ENCODE results near the gene VEPH1. TPM values are rescaled to one million over a fixed set of nuclear protein-coding genes. Genes with fewer than 3 reads are reported as not detected.

VEPH1 gene
- total RNA-seq, 1 donor from 2014 or later = 68.7 TPM

GRCh38 chr3:157393113-157393512 lies 110.1 kb downstream of the VEPH1 start:
- no peak for DNase-seq (ENCODE audit: extremely low read depth, low read depth, low spot score)

- no peak for DNase-seq (ENCODE audit: extremely low read depth, low read depth, low spot score)
Observed at GRCh38 chr3:157392104-157392503, 111.1 kb downstream of the VEPH1 start.

GRCh38 chr3:157390713-157391515 lies 112.3 kb downstream of the VEPH1 start:
- DNase-seq (ENCODE audit: extremely low read depth, low read depth, low spot score) = no peak

GRCh38 chr3:157388976-157389375 lies 114.2 kb downstream of the VEPH1 start:
- DNase-seq (ENCODE audit: extremely low read depth, low read depth, low spot score) = no peak

- no peak for DNase-seq (ENCODE audit: extremely low read depth, low read depth, low spot score)
Observed at GRCh38 chr3:157387708-157388435, 115.3 kb downstream of the VEPH1 start.

GRCh38 chr3:157384491-157384890 lies 118.7 kb downstream of the VEPH1 start:
- no peak for DNase-seq (ENCODE audit: extremely low read depth, low read depth, low spot score)

GRCh38 chr3:157384031-157384430 lies 119.2 kb downstream of the VEPH1 start:
- DNase-seq (ENCODE audit: extremely low read depth, low read depth, low spot score) = no peak

- DNase-seq (ENCODE audit: extremely low read depth, low read depth, low spot score) = no peak
Observed at GRCh38 chr3:157381606-157382005, 121.6 kb downstream of the VEPH1 start.

- DNase-seq (ENCODE audit: extremely low read depth, low read depth, low spot score) = no peak
Observed at GRCh38 chr3:157379525-157380140, 123.6 kb downstream of the VEPH1 start.

- DNase-seq (ENCODE audit: extremely low read depth, low read depth, low spot score) = no peak
Observed at GRCh38 chr3:157376603-157377300, 126.5 kb downstream of the VEPH1 start.

GRCh38 chr3:157375342-157375986 lies 127.8 kb downstream of the VEPH1 start:
- DNase-seq (ENCODE audit: extremely low read depth, low read depth, low spot score) = no peak

GRCh38 chr3:157374933-157375332 lies 128.3 kb downstream of the VEPH1 start:
- DNase-seq (ENCODE audit: extremely low read depth, low read depth, low spot score) = no peak

GRCh38 chr3:157373783-157374182 lies 129.4 kb downstream of the VEPH1 start:
- DNase-seq (ENCODE audit: extremely low read depth, low read depth, low spot score) = no peak

- no peak for DNase-seq (ENCODE audit: extremely low read depth, low read depth, low spot score)
Observed at GRCh38 chr3:157370867-157371266, 132.3 kb downstream of the VEPH1 start.

GRCh38 chr3:157369727-157370421 lies 133.3 kb downstream of the VEPH1 start:
- DNase-seq (ENCODE audit: extremely low read depth, low read depth, low spot score) = no peak

GRCh38 chr3:157368171-157368570 lies 135.0 kb downstream of the VEPH1 start:
- DNase-seq (ENCODE audit: extremely low read depth, low read depth, low spot score) = no peak

- DNase-seq (ENCODE audit: extremely low read depth, low read depth, low spot score) = no peak
Observed at GRCh38 chr3:157363393-157363792, 139.8 kb downstream of the VEPH1 start.

- DNase-seq (ENCODE audit: extremely low read depth, low read depth, low spot score) = no peak
Observed at GRCh38 chr3:157362348-157362747, 140.9 kb downstream of the VEPH1 start.

GRCh38 chr3:157360044-157360443 lies 143.2 kb downstream of the VEPH1 start:
- peak; percentile 93 for DNase-seq (ENCODE audit: extremely low read depth, low read depth, low spot score)

GRCh38 chr3:157356541-157356940 lies 146.7 kb downstream of the VEPH1 start:
- no peak for DNase-seq (ENCODE audit: extremely low read depth, low read depth, low spot score)

All from glomerular endothelial cell (primary cell).